Adrenal gland (tissue), 5 donors: ENCODE measurements around the gene B4GALT1.

ENCODE experiments used
- POLR2A ChIP-seq, 2 donors: fragments of 450-650 bp; IDR thresholded peaks; one replicate each; pipeline ENCODE4 v1.6.1; 2017; ENCODE audit warnings: antibody characterized with exemption in 2 of 2, mild to moderate bottlenecking in 2 of 2, moderate library complexity in 1 of 2
- TF ChIP-seq, protein P1 (sequence below), 6 experiments: fragments of 450-650 bp in 4 of 6; fragments of 200-600 bp in 2 of 6; sonication (generic) in 1 of 6; IDR thresholded peaks; 1 replicate in 5 of 6; 2 replicates in 1 of 6; pipeline versions ENCODE4 v1.5.1 to v1.8.0; 2016 to 2021; ENCODE audit warnings: antibody characterized with exemption in 6 of 6, mild to moderate bottlenecking in 2 of 6, moderate library complexity in 1 of 6
- donor health status: DM: no; HTN: no; CAD: no.

DNA sequence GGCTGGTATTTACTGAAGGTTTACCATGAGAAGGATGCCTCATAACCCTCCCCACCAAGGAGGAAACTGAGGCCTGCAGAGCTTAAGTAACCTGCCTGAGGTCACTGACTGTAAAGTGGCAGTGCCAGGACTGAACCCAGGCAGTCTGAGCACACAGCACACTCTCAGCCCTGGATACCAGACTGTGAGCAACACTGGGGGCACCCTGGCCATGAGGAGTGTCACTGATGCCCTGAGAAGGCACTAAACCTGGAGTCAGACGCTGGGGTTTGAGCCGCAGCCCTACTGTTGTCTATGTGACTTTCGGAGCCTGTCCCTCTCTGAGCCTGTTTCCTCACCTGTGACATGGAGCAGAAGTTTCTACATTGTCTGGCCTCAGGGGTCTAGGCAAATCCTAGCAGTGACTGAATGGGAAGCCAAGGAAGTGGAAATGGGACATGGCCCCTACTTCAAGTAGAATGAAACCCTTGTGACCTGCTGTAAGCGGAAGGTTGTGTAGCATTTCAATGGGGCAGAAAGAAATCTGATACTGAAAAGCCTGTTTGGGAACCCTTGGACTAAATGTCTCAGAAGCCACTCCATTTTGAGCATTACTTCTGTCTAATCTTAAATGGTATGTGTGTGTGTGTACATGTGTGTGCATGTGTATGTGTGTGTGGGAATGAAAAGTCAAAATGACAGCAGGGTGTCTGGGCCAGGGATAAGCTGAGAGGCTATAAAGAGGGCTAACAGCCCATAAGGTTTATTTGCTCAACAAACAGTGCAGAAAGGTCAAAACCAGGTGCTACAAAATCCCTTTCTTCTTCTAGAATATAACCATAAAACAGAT is 36.0 kb downstream of the B4GALT1 start:
- TF ChIP-seq POLR2A (IDR thresholded peaks at IDR 0.05): no peak
- TF ChIP-seq, protein P1, sequence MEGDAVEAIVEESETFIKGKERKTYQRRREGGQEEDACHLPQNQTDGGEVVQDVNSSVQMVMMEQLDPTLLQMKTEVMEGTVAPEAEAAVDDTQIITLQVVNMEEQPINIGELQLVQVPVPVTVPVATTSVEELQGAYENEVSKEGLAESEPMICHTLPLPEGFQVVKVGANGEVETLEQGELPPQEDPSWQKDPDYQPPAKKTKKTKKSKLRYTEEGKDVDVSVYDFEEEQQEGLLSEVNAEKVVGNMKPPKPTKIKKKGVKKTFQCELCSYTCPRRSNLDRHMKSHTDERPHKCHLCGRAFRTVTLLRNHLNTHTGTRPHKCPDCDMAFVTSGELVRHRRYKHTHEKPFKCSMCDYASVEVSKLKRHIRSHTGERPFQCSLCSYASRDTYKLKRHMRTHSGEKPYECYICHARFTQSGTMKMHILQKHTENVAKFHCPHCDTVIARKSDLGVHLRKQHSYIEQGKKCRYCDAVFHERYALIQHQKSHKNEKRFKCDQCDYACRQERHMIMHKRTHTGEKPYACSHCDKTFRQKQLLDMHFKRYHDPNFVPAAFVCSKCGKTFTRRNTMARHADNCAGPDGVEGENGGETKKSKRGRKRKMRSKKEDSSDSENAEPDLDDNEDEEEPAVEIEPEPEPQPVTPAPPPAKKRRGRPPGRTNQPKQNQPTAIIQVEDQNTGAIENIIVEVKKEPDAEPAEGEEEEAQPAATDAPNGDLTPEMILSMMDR (IDR thresholded peaks at IDR 0.05): no peak
